ENCODE measurements around the gene RAB9A.
"Not testable (repeated sequence)": the region's sequence is repeated elsewhere in the genome, so short reads cannot be mapped to it uniquely, and the experiment has no call there.

The RAB9A gene

GRCh38 chrX:13719192-13719856 lies 30.4 kb downstream of the RAB9A start:
- H4K20me1 ChIP-seq (ENCODE audit: insufficient read depth, low read length) = no peaks in the 10 kb centered on the region
- H3K36me3 ChIP-seq (ENCODE audit: insufficient read depth, low read length) = peaks cover 71% of the 10 kb centered on the region
- no peak overlapping the region for H3K9ac ChIP-seq (ENCODE audit: low read length)
- H3K4me1 ChIP-seq (ENCODE audit: insufficient read depth, low read length, severe bottlenecking) = peaks cover 17% of the 10 kb centered on the region
- H3K9me3 ChIP-seq (ENCODE audit: low read length) = no peaks in the 10 kb centered on the region
- peaks cover 11% of the 10 kb centered on the region for H3K79me2 ChIP-seq (ENCODE audit: insufficient read depth, low read length)
- H2AFZ ChIP-seq (ENCODE audit: low read length) = no peak overlapping the region
- TF ChIP-seq CTCF (IDR thresholded peaks at IDR 0.05; ENCODE audit: low read length) = no peak
- no peak for TF ChIP-seq EZH2 (IDR thresholded peaks at IDR 0.05; ENCODE audit: borderline replicate concordance, low read length)
- H3K27me3 ChIP-seq (ENCODE audit: insufficient read depth, low read length) = no peaks in the 10 kb centered on the region
- H3K27ac ChIP-seq (ENCODE audit: low read depth, low read length, poor library complexity, severe bottlenecking) = no peak overlapping the region
- no peaks in the 10 kb centered on the region for H3F3A ChIP-seq (ENCODE audit: insufficient read depth, low read length)
- no peak overlapping the region for H3K4me3 ChIP-seq (ENCODE audit: low read depth, low read length, poor library complexity, severe bottlenecking)
- no peaks in the 10 kb centered on the region for H3K9me2 ChIP-seq (ENCODE audit: low read depth, low read length)
- H3K4me2 ChIP-seq (ENCODE audit: low read length) = no peak overlapping the region

- H4K20me1 ChIP-seq (ENCODE audit: insufficient read depth, low read length) = no peaks in the 10 kb centered on the region
- no peak overlapping the region for H3K4me3 ChIP-seq (ENCODE audit: low read depth, low read length, poor library complexity, severe bottlenecking)
- no peaks in the 10 kb centered on the region for H3K9me2 ChIP-seq (ENCODE audit: low read depth, low read length)
- no peak overlapping the region for H3K9ac ChIP-seq (ENCODE audit: low read length)
- no peaks in the 10 kb centered on the region for H3K9me3 ChIP-seq (ENCODE audit: low read length)
- no peak overlapping the region for H3K4me2 ChIP-seq (ENCODE audit: low read length)
- no peaks in the 10 kb centered on the region for H3K27me3 ChIP-seq (ENCODE audit: insufficient read depth, low read length)
- H3K36me3 ChIP-seq (ENCODE audit: insufficient read depth, low read length) = peaks cover 52% of the 10 kb centered on the region
- no peak for TF ChIP-seq CTCF (IDR thresholded peaks at IDR 0.05; ENCODE audit: low read length)
- no peak for TF ChIP-seq EZH2 (IDR thresholded peaks at IDR 0.05; ENCODE audit: borderline replicate concordance, low read length)
- no peaks in the 10 kb centered on the region for H3F3A ChIP-seq (ENCODE audit: insufficient read depth, low read length)
- peaks cover 11% of the 10 kb centered on the region for H3K79me2 ChIP-seq (ENCODE audit: insufficient read depth, low read length)
- no peak overlapping the region for H2AFZ ChIP-seq (ENCODE audit: low read length)
- H3K4me1 ChIP-seq (ENCODE audit: insufficient read depth, low read length, severe bottlenecking) = peaks cover 30% of the 10 kb centered on the region
- H3K27ac ChIP-seq (ENCODE audit: low read depth, low read length, poor library complexity, severe bottlenecking) = peak overlapping the region; percentile 68
Measured at GRCh38 chrX:13721371-13721770, 32.4 kb downstream of the RAB9A start.

GRCh38 chrX:13721819-13722519 lies 33.0 kb downstream of the RAB9A start:
- H3K79me2 ChIP-seq (ENCODE audit: insufficient read depth, low read length) = peaks cover 11% of the 10 kb centered on the region
- H3K27me3 ChIP-seq (ENCODE audit: insufficient read depth, low read length) = no peaks in the 10 kb centered on the region
- H2AFZ ChIP-seq (ENCODE audit: low read length) = no peak overlapping the region

GRCh38 chrX:13724878-13725277 lies 36.0 kb downstream of the RAB9A start:
- not testable (repeated sequence) for H4K20me1 ChIP-seq (ENCODE audit: insufficient read depth, low read length); H3K9me2 ChIP-seq (ENCODE audit: low read depth, low read length); H3F3A ChIP-seq (ENCODE audit: insufficient read depth, low read length); H3K9ac ChIP-seq (ENCODE audit: low read length); H2AFZ ChIP-seq (ENCODE audit: low read length); H3K4me3 ChIP-seq (ENCODE audit: low read depth, low read length, poor library complexity, severe bottlenecking); H3K27me3 ChIP-seq (ENCODE audit: insufficient read depth, low read length); H3K4me2 ChIP-seq (ENCODE audit: low read length); H3K9me3 ChIP-seq (ENCODE audit: low read length)
- peaks cover 11% of the 10 kb centered on the region for H3K79me2 ChIP-seq (ENCODE audit: insufficient read depth, low read length)
- peaks cover 30% of the 10 kb centered on the region for H3K4me1 ChIP-seq (ENCODE audit: insufficient read depth, low read length, severe bottlenecking)
- peak overlapping the region; percentile 32 for H3K27ac ChIP-seq (ENCODE audit: low read depth, low read length, poor library complexity, severe bottlenecking)
- H3K36me3 ChIP-seq (ENCODE audit: insufficient read depth, low read length) = peaks cover 27% of the 10 kb centered on the region

More at GRCh38 chrX:13721819-13722519, 33.0 kb downstream of the RAB9A start:
- Histone ChIP-seq H3K27ac (ENCODE audit: low read depth, low read length, poor library complexity, severe bottlenecking) (peak overlapping the region; percentile 68), H3K36me3 (ENCODE audit: insufficient read depth, low read length) (peaks cover 50% of the 10 kb centered on the region), H3K9me3 (ENCODE audit: low read length) (no peaks in the 10 kb centered on the region), H4K20me1 (ENCODE audit: insufficient read depth, low read length) (no peaks in the 10 kb centered on the region), H3K4me2 (ENCODE audit: low read length) (peak overlapping the region; percentile 35; the same call in 1 of the 2 replicates), H3F3A (ENCODE audit: insufficient read depth, low read length) (no peaks in the 10 kb centered on the region), H3K4me3 (ENCODE audit: low read depth, low read length, poor library complexity, severe bottlenecking) (no peak overlapping the region), H3K9ac (ENCODE audit: low read length) (no peak overlapping the region), H3K9me2 (ENCODE audit: low read depth, low read length) (no peaks in the 10 kb centered on the region), H3K4me1 (ENCODE audit: insufficient read depth, low read length, severe bottlenecking) (peaks cover 30% of the 10 kb centered on the region)
- TF ChIP-seq CTCF (IDR thresholded peaks at IDR 0.05; ENCODE audit: low read length) = no peak
- TF ChIP-seq EZH2 (IDR thresholded peaks at IDR 0.05; ENCODE audit: borderline replicate concordance, low read length) = no peak

GRCh38 chrX:13726583-13726982 lies 37.7 kb downstream of the RAB9A start:
- H3K9me3 ChIP-seq (ENCODE audit: low read length); H3F3A ChIP-seq (ENCODE audit: insufficient read depth, low read length); H3K27ac ChIP-seq (ENCODE audit: low read depth, low read length, poor library complexity, severe bottlenecking); H3K27me3 ChIP-seq (ENCODE audit: insufficient read depth, low read length); H2AFZ ChIP-seq (ENCODE audit: low read length); H3K9me2 ChIP-seq (ENCODE audit: low read depth, low read length); H3K4me3 ChIP-seq (ENCODE audit: low read depth, low read length, poor library complexity, severe bottlenecking); H3K9ac ChIP-seq (ENCODE audit: low read length); H4K20me1 ChIP-seq (ENCODE audit: insufficient read depth, low read length); H3K4me2 ChIP-seq (ENCODE audit: low read length): not testable (repeated sequence)
- peaks cover 14% of the 10 kb centered on the region for H3K79me2 ChIP-seq (ENCODE audit: insufficient read depth, low read length)
- peaks cover 31% of the 10 kb centered on the region for H3K4me1 ChIP-seq (ENCODE audit: insufficient read depth, low read length, severe bottlenecking)
- peaks cover 20% of the 10 kb centered on the region for H3K36me3 ChIP-seq (ENCODE audit: insufficient read depth, low read length)

All from OCI-LY1 (cell line).